ENCODE measurements around the gene CTH. TPM values are rescaled to one million over a fixed set of nuclear protein-coding genes. Genes with fewer than 3 reads are reported as not detected.

Gene CTH
- total RNA-seq, 1 experiment from 2014 or later, result 33.5 TPM

DNA sequence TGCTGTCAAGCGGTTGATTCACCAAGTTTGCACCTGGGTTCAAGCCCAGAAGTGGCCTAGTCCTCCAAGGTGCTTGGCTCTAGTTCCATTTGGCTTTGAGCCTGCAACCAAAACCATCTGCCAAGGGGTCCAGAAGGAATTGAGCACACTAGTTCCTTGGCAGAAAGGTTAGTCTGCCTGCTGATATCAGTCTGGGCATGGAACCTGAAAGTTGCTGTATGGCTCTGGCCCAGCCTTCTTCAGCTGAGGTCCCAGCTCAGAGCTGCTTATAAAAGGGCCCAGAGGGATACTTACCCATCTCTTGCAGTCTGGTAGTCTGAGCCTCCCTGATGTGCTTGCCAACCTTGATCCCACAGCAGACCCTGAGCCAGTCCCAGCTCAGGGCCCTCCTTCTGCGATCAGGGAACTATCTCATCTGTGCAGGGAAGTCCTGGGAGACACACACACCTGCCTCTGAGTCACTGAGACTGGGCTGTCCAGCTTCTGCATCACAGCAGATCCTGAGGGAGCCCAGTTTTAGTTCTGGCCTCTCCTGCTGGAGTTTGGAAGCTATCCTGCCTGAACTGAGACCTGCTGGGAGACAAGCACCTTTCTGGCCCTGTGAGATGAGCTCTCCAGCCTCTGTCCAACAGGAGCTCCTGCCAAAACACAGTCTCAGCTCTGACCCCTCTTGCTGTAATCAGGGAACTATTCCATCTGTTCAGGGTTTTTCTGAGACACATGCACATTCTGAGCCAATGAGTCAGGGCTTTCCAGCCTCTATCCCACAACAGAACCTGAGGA, 75.8 kb downstream of the CTH start:
- Histone ChIP-seq H3K4me3 (ENCODE audit: insufficient read depth, low read depth, low read length) (no peak overlapping the region), H3K36me3 (replicated peaks; ENCODE audit: control insufficient read depth, insufficient read depth, low read length) (no peaks in the 10 kb centered on the region), H3K27me3 (ENCODE audit: control insufficient read depth, insufficient read depth, low read length) (no peaks in the 10 kb centered on the region)
- no peak for DNase-seq

DNA sequence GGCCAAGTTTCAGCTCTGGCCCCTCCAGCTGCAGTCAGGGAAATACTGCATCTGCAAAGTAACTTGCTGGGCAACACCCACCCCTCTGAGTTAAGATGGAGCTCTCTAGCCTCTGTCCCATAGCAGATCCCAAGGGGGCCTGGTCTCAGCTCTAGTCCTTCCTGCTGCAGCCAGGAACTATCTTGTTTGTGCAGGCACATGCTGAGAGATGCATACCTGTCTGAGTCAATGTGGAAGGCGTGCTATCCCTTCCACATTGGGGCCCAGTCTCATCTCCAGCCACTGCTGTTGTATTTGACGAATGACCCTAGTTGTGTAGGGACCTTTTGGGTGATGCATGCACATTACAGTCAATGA, 76.4 kb downstream of the CTH start:
- no peak for DNase-seq
- H3K27me3 ChIP-seq (ENCODE audit: control insufficient read depth, insufficient read depth, low read length), result no peaks in the 10 kb centered on the region

DNA sequence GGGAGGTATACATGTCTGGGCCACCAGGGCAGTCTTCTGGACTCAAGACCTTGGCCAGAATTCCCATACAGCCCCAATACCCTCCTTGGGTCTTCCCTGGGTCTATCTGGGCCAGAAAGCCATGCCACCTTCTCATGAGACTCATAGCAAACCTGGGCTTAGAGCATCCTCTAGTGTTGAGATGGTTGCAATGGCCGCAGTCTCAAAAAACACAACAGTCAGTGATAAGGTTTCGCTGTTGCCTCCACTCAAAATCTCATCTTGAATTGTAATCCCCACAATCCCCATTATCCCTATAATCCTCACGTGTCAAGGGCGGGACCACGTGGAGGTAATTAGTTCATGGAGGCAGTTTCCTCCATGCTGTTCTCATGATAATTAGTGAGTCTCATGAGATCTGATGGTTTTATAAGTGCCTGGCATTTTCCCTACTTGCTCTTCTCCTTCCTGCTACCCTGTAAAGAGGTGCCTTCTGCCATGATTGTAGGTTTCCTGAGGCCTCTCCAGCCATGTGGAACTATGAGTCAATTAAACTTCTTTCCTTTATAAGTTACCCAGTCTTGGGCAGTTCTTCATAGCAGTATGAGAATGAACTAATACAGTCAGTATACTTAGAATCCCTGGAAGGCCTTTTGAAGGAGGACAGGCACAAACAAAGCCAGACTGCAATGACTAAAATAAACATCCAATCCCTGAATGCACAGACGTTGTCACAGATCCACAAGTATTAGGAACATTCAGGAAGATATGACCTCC, 77.0 kb downstream of the CTH start:
- DNase-seq, result peak; percentile 60
- no peaks in the 10 kb centered on the region for H3K27me3 ChIP-seq (ENCODE audit: control insufficient read depth, insufficient read depth, low read length)
- H3K4me3 ChIP-seq (ENCODE audit: insufficient read depth, low read depth, low read length), result no peak overlapping the region
- no peaks in the 10 kb centered on the region for H3K36me3 ChIP-seq (replicated peaks; ENCODE audit: control insufficient read depth, insufficient read depth, low read length)

More for the DNA sequence above, 76.4 kb downstream of the CTH start:
- H3K36me3 ChIP-seq (replicated peaks; ENCODE audit: control insufficient read depth, insufficient read depth, low read length), result no peaks in the 10 kb centered on the region
- H3K4me3 ChIP-seq (ENCODE audit: insufficient read depth, low read depth, low read length), result no peak overlapping the region

Other genes with a start within 250 kb of the CTH start
- 60.6 and 79.5 TPM in 2 replicates for gene LRRC40, start 205.7 kb upstream of the CTH start, total RNA-seq (2014; rRNA removed; shearing (Covaris generic))
- 160 and 215 TPM in 2 replicates for gene SRSF11, start 189.9 kb upstream of the CTH start, total RNA-seq (2014; rRNA removed; shearing (Covaris generic))
- gene ANKRD13C, start 56.5 kb upstream of the CTH start, total RNA-seq (2014; rRNA removed; shearing (Covaris generic)), result 34.4 and 54.2 TPM in 2 replicates